Hepatocyte (in vitro differentiated cells): Measurements from ENCODE around the gene MRPL27. TPM values are rescaled to one million over a fixed set of nuclear protein-coding genes. Genes with fewer than 3 reads are reported as not detected.

ENCODE experiments used
- DNase-seq: peaks from one replicate; pipeline ENCODE4 v3.0.0-alpha.2; 2016; ENCODE audit warnings: low spot score
- H2AFZ ChIP-seq: fragments of 200-600 bp; sonication (generic); 2 replicates; pipeline ENCODE4 v1.6.0; 2016; ENCODE audit warnings: antibody characterized with exemption, mild to moderate bottlenecking
- H3K27ac ChIP-seq: fragments of 200-600 bp; sonication (generic); 2 replicates; pipeline ENCODE4 v1.5.1; 2016; ENCODE audit warnings: mild to moderate bottlenecking
- H3K27me3 ChIP-seq: fragments of 200-600 bp; sonication (generic); 2 replicates; pipeline ENCODE4 v1.6.1; 2016
- H3K36me3 ChIP-seq: fragments of 200-600 bp; sonication (generic); replicated peaks from 2 replicates; pipeline ENCODE4 v1.5.1; 2016; ENCODE audit warnings: low read depth; ENCODE audit not compliant: insufficient read depth
- H3K4me1 ChIP-seq: fragments of 200-600 bp; sonication (generic); 2 replicates; pipeline ENCODE4 v1.5.1; 2016; ENCODE audit warnings: mild to moderate bottlenecking, moderate library complexity; ENCODE audit not compliant: insufficient read depth
- H3K4me2 ChIP-seq: fragments of 200-600 bp; sonication (generic); 2 replicates; pipeline ENCODE4 v1.6.0; 2016
- H3K4me3 ChIP-seq: fragments of 200-600 bp; sonication (generic); 2 replicates; pipeline ENCODE4 v1.5.1; 2016; ENCODE audit warnings: mild to moderate bottlenecking
- H3K79me2 ChIP-seq: fragments of 200-600 bp; sonication (generic); 2 replicates; pipeline ENCODE4 v1.6.0; 2017; ENCODE audit warnings: mild to moderate bottlenecking
- H3K9me2 ChIP-seq: fragments of 200-600 bp; sonication (generic); replicated peaks from 2 replicates; pipeline ENCODE4 v1.6.0; 2017; ENCODE audit warnings: mild to moderate bottlenecking; ENCODE audit not compliant: insufficient read depth
- H3K9me3 ChIP-seq: fragments of 200-600 bp; sonication (generic); 2 replicates; pipeline ENCODE4 v1.5.1; 2016; ENCODE audit warnings: low read depth, mild to moderate bottlenecking
- H4K20me1 ChIP-seq: fragments of 200-600 bp; sonication (generic); 2 replicates; pipeline ENCODE4 v1.6.0; 2016; ENCODE audit warnings: mild to moderate bottlenecking; ENCODE audit not compliant: insufficient read depth, poor library complexity, severe bottlenecking
- CTCF ChIP-seq: fragments of 200-600 bp; sonication (generic); IDR thresholded peaks from 2 replicates; pipeline ENCODE4 v1.5.1; 2016; ENCODE audit warnings: antibody characterized with exemption, mild to moderate bottlenecking; ENCODE audit not compliant: poor library complexity
- EZH2 ChIP-seq: fragments of 200-600 bp; sonication (generic); IDR thresholded peaks from 2 replicates; pipeline ENCODE4 v1.6.1; 2016; ENCODE audit warnings: antibody characterized with exemption, mild to moderate bottlenecking, borderline replicate concordance
- EZH2phosphoT487 ChIP-seq: fragments of 200-600 bp; sonication (generic); IDR thresholded peaks from one replicate; pipeline ENCODE4 v1.6.1; 2018; ENCODE audit warnings: antibody characterized with exemption, mild to moderate bottlenecking, low read depth, moderate library complexity; ENCODE audit not compliant: unreplicated experiment, severe bottlenecking
- WGBS: methylation state at CpG from one replicate; pipeline ENCODE4 v1.1.6; 2016; ENCODE audit warnings: low lambda C conversion rate; ENCODE audit errors: missing lambda C conversion rate; 5-methylcytosine and 5-hydroxymethylcytosine counted together
- polyA plus RNA-seq: library from polyadenylated mRNA; unstranded; fragments of >200 nt; fragmentation: Nextera tagmentation; extraction: Ambion mirVana; gene quantifications from 2 replicates; pipeline ENCODE4 v1.2.1, GENCODE V29; 2016
- total RNA-seq: library from RNA; depleted of rRNA; stranded (reverse); fragments of >200 nt; gene quantifications from 2 replicates; pipeline ENCODE4 v1.2.3, GENCODE V29; 2014

The MRPL27 gene
- total and polyA plus RNA-seq, 2 experiments from 2014 or later, result 83.0 to 139 TPM

GRCh38 chr17:50328363-50329325, 44.3 kb downstream of the MRPL27 start:
- no peak overlapping the region for H3K4me2 ChIP-seq
- H3K4me1 ChIP-seq, result no peaks in the 10 kb centered on the region
- H3K9me3 ChIP-seq, result no peaks in the 10 kb centered on the region
- no peaks in the 10 kb centered on the region for H3K36me3 ChIP-seq
- WGBS, result 69% methylated on average over 21 of the region's 21 CpGs
- no peak for DNase-seq
- no peak for TF ChIP-seq EZH2
- no peak for TF ChIP-seq EZH2phosphoT487
- TF ChIP-seq CTCF, result no peak
- H3K4me3 ChIP-seq, result no peak overlapping the region
- no peaks in the 10 kb centered on the region for H4K20me1 ChIP-seq
- H3K27me3 ChIP-seq, result no peaks in the 10 kb centered on the region
- H3K27ac ChIP-seq, result no peak overlapping the region
- no peaks in the 10 kb centered on the region for H3K79me2 ChIP-seq
- H3K9me2 ChIP-seq, result no peaks in the 10 kb centered on the region
- no peak overlapping the region for H2AFZ ChIP-seq

- Histone ChIP-seq H3K9me2 (no peaks in the 10 kb centered on the region), H3K27ac (no peak overlapping the region), H3K9me3 (no peaks in the 10 kb centered on the region), H3K36me3 (no peaks in the 10 kb centered on the region), H3K79me2 (no peaks in the 10 kb centered on the region), H3K4me1 (no peaks in the 10 kb centered on the region), H3K4me3 (no peak overlapping the region), H4K20me1 (no peaks in the 10 kb centered on the region), H2AFZ (no peak overlapping the region), H3K27me3 (no peaks in the 10 kb centered on the region), H3K4me2 (no peak overlapping the region)
- TF ChIP-seq EZH2 (no peak), EZH2phosphoT487 (no peak), CTCF (no peak)
- DNase-seq, result no peak
- 69% methylated on average over 9 of the region's 9 CpGs for WGBS
Measured at GRCh38 chr17:50326831-50327364, 46.1 kb downstream of the MRPL27 start.

- 56% methylated on average over 4 of the region's 4 CpGs for WGBS
Measured at GRCh38 chr17:50325906-50326305, 47.1 kb downstream of the MRPL27 start.

More at GRCh38 chr17:50325906-50326305, 47.1 kb downstream of the MRPL27 start:
- TF ChIP-seq EZH2phosphoT487 (no peak), EZH2 (no peak), CTCF (no peak)
- no peak for DNase-seq
- no peak overlapping the region for H3K4me3 ChIP-seq
- no peaks in the 10 kb centered on the region for H4K20me1 ChIP-seq
- no peaks in the 10 kb centered on the region for H3K9me3 ChIP-seq
- H3K9me2 ChIP-seq, result no peaks in the 10 kb centered on the region
- no peaks in the 10 kb centered on the region for H3K4me1 ChIP-seq
- no peak overlapping the region for H2AFZ ChIP-seq
- H3K79me2 ChIP-seq, result no peaks in the 10 kb centered on the region
- no peak overlapping the region for H3K4me2 ChIP-seq
- H3K27ac ChIP-seq, result no peak overlapping the region
- no peaks in the 10 kb centered on the region for H3K27me3 ChIP-seq
- no peaks in the 10 kb centered on the region for H3K36me3 ChIP-seq
